Medulla oblongata (tissue), 1 donor: ENCODE measurements around the gene EDDM13.
"Not testable (repeated sequence)": the region's sequence is repeated elsewhere in the genome, so short reads cannot be mapped to it uniquely, and the experiment has no call there.

Source experiments
- DNase-seq: peaks from one replicate; pipeline ENCODE4 v3.0.0-alpha.2; 2015; ENCODE audit errors: extremely low spot score

EDDM13 gene

GRCh38 chr19:56272161-56272798 is at the start of gene EDDM13:
Gene EDDM13, plus strand, starts transcription at chr19:56272748. Its CDS starts 87 bp downstream, at chr19:56272835.
- no peak for DNase-seq

- no peak for DNase-seq
These were observed 49.6 kb upstream of the EDDM13 start for GRCh38 chr19:56222901-56223300.

GRCh38 chr19:56223481-56223880 is 49.1 kb upstream of the EDDM13 start:
- no peak for DNase-seq

GRCh38 chr19:56245121-56245740 is 27.3 kb upstream of the EDDM13 start:
- no peak for DNase-seq

- not testable (repeated sequence) for DNase-seq
These were observed 26.8 kb upstream of the EDDM13 start for GRCh38 chr19:56245764-56246163.

GRCh38 chr19:56248736-56249338 is 23.7 kb upstream of the EDDM13 start:
- DNase-seq, result not testable (repeated sequence)

- DNase-seq, result peak; percentile 30
These were observed 19.7 kb upstream of the EDDM13 start for GRCh38 chr19:56252699-56253422.

- DNase-seq, result peak; percentile 73
These were observed 18.8 kb upstream of the EDDM13 start for GRCh38 chr19:56253737-56254136.

GRCh38 chr19:56258272-56258671 is 14.3 kb upstream of the EDDM13 start:
- DNase-seq, result no peak

- DNase-seq, result no peak
These were observed 11.4 kb upstream of the EDDM13 start for GRCh38 chr19:56261145-56261544.

- DNase-seq, result not testable (repeated sequence)
These were observed 10.6 kb upstream of the EDDM13 start for GRCh38 chr19:56261932-56262331.

- DNase-seq, result no peak
These were observed 9.2 kb upstream of the EDDM13 start for GRCh38 chr19:56263319-56263718.

- no peak for DNase-seq
These were observed 6.5 kb upstream of the EDDM13 start for GRCh38 chr19:56266051-56266450.

- DNase-seq, result no peak
These were observed 3.2 kb upstream of the EDDM13 start for GRCh38 chr19:56269348-56269747.

- DNase-seq, result no peak
These were observed 1.9 kb upstream of the EDDM13 start for GRCh38 chr19:56270676-56271075.

- DNase-seq, result no peak
These were observed 1.4 kb upstream of the EDDM13 start for GRCh38 chr19:56271151-56271550.

- DNase-seq, result no peak
These were observed 1.1 kb downstream of the EDDM13 start for GRCh38 chr19:56273563-56274117.

- DNase-seq, result no peak
These were observed 10.3 kb downstream of the EDDM13 start for GRCh38 chr19:56282809-56283208.

GRCh38 chr19:56284746-56285145 is 12.2 kb downstream of the EDDM13 start:
- no peak for DNase-seq

GRCh38 chr19:56290104-56290503 is 17.6 kb downstream of the EDDM13 start:
- DNase-seq, result no peak

GRCh38 chr19:56291867-56292266 is 19.3 kb downstream of the EDDM13 start:
- no peak for DNase-seq

- peak; percentile 40 for DNase-seq
These were observed 22.0 kb downstream of the EDDM13 start for GRCh38 chr19:56294549-56294948.
